SK-N-SH treated with all-trans-retinoic acid at 6 μM for 48 hours (cell line): ENCODE measurements around the gene EPB41L1.

Experiments used
- CREB5 ChIP-seq: fragments of 250-450 bp; sonication (Bioruptor Pico); IDR thresholded peaks from 2 replicates; pipeline ENCODE4 v1.5.1; 2020; ENCODE audit warnings: low read depth, mild to moderate bottlenecking, moderate library complexity
- CSDC2 ChIP-seq: fragments of 250-450 bp; sonication (Bioruptor Pico); IDR thresholded peaks from 2 replicates; pipeline ENCODE4 v1.5.0; 2020; ENCODE audit warnings: mild to moderate bottlenecking, moderate library complexity
- GLIS3 ChIP-seq: fragments of 250-450 bp; sonication (Bioruptor Pico); IDR thresholded peaks from 2 replicates; pipeline ENCODE4 v1.5.0; 2020; ENCODE audit warnings: mild to moderate bottlenecking, moderate library complexity
- PATZ1 ChIP-seq: fragments of 250-450 bp; sonication (Bioruptor Pico); IDR thresholded peaks from 2 replicates; pipeline ENCODE4 v1.8.0; 2020; ENCODE audit warnings: mild to moderate bottlenecking, moderate library complexity, borderline replicate concordance
- PPARA ChIP-seq: fragments of 250-450 bp; sonication (Bioruptor Pico); IDR thresholded peaks from 2 replicates; pipeline ENCODE4 v1.5.0; 2020; ENCODE audit warnings: mild to moderate bottlenecking, borderline replicate concordance
- TCF4 ChIP-seq: fragments of 250-450 bp; sonication (Bioruptor Pico); IDR thresholded peaks from 2 replicates; pipeline ENCODE4 v1.8.0; 2021; ENCODE audit warnings: mild to moderate bottlenecking, moderate library complexity, borderline replicate concordance
- ZC3H10 ChIP-seq: fragments of 250-450 bp; sonication (Bioruptor Pico); IDR thresholded peaks from 2 replicates; pipeline ENCODE4 v1.5.1; 2021; ENCODE audit warnings: mild to moderate bottlenecking, moderate library complexity
- ZFP30 ChIP-seq: fragments of 450-650 bp; formaldehyde crosslinking; IDR thresholded peaks from 2 replicates; pipeline ENCODE4 v1.5.0; 2022; ENCODE audit warnings: mild to moderate bottlenecking, moderate library complexity
- ZNF565 ChIP-seq: fragments of 450-650 bp; formaldehyde crosslinking; conservative IDR thresholded peaks from 2 replicates; pipeline ENCODE4 v1.5.0; 2020; ENCODE audit warnings: low read depth, mild to moderate bottlenecking, moderate library complexity
- ZNF70 ChIP-seq: fragments of 450-650 bp; formaldehyde crosslinking; IDR thresholded peaks from 2 replicates; pipeline ENCODE4 v1.5.0; 2020; ENCODE audit warnings: mild to moderate bottlenecking, moderate library complexity
- ZNF8 ChIP-seq: fragments of 450-650 bp; formaldehyde crosslinking; IDR thresholded peaks from 2 replicates; pipeline ENCODE4 v1.5.0; 2020; ENCODE audit warnings: mild to moderate bottlenecking, moderate library complexity

GRCh38 chr20:36206068-36206467 is 51.5 kb downstream of the EPB41L1 start:
- TF ChIP-seq ZNF70 (CRISPR knock-in tag): no peak
- TF ChIP-seq TCF4 (CRISPR knock-in tag): no peak
- no peak for TF ChIP-seq PATZ1 (CRISPR knock-in tag)
- no peak for TF ChIP-seq GLIS3 (CRISPR knock-in tag)
- TF ChIP-seq PPARA: no peak
- TF ChIP-seq ZC3H10 (CRISPR knock-in tag): no peak
- TF ChIP-seq ZNF565 (CRISPR knock-in tag): no peak
- no peak for TF ChIP-seq ZFP30
- TF ChIP-seq CSDC2 (CRISPR knock-in tag): no peak
- TF ChIP-seq ZNF8: no peak
- TF ChIP-seq CREB5 (CRISPR knock-in tag): no peak
